SH-SY5Y (cell line): ENCODE data around the gene DALRD3.

Experiments
- GATA2 ChIP-seq: IDR thresholded peaks from 2 replicates; pipeline ENCODE4 v1.6.1; 2011; ENCODE audit warnings: mild to moderate bottlenecking, low read depth, low read length
- GATA3 ChIP-seq: IDR thresholded peaks from 2 replicates; pipeline ENCODE4 v1.6.1; 2011; ENCODE audit warnings: low read depth, mild to moderate bottlenecking, low read length, moderate library complexity

DNA sequence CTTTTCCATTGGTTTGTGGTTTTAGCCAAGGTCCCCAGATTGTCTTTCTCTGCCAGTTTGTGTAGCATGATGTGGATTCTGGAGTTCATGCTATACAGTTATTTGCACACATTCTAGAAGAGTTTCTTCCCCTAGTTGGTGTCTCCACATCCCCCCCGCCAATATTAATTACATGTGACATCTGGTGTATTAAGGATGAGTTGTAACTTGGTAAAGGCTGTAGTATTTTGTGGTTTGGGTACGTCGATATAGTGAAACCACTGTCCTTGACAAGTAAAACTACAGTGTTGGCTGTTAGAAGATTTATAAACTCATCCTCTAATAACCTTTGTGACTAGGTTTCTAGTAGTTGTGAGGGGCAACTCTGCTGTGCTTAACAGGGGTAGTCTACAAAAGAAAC lies 52.0 kb downstream of the DALRD3 start:
- TF ChIP-seq GATA3 (no peak), GATA2 (no peak)
